Right kidney (tissue), 9 donors: Measurements from ENCODE around the gene DVL2.
A peak's percentile ranks its signal among the peaks of the same experiment; 100 is the strongest.

ENCODE experiments used
- DNase-seq: peaks from one replicate; pipeline ENCODE4 v3.0.0-alpha.2; 2016
- long read RNA-seq, 8 donors: transcript quantifications; one replicate each; lab custom pipeline, GENCODE V29; 2026

DVL2 gene
- long read RNA-seq, donor 1, transcript DVL2-201 (15 exons, 3,018 nt), result major isoform, 7 of 7 reads
- long read RNA-seq, donor 1, partial matches to known transcripts, result 0 of 7 reads
- long read RNA-seq, donor 1, other reads (novel, unspliced or antisense), result 0 of 7 reads
- long read RNA-seq, donor 2, partial matches to known transcripts, result 0 of 2 reads
- long read RNA-seq, donor 2, other reads (novel, unspliced or antisense), result 0 of 2 reads
- long read RNA-seq, donor 3, partial matches to known transcripts, result 0 of 2 reads
- long read RNA-seq, donor 3, other reads (novel, unspliced or antisense), result 0 of 2 reads
- long read RNA-seq, donor 4, transcript DVL2-201 (15 exons, 3,018 nt), result major isoform, 5 of 11 reads
- long read RNA-seq, donor 4, partial matches to known transcripts, result 6 of 11 reads
- long read RNA-seq, donor 4, other reads (novel, unspliced or antisense), result 0 of 11 reads
- long read RNA-seq, donor 5, transcript DVL2-201 (15 exons, 3,018 nt), result major isoform, 7 of 7 reads
- long read RNA-seq, donor 5, partial matches to known transcripts, result 0 of 7 reads
- long read RNA-seq, donor 5, other reads (novel, unspliced or antisense), result 0 of 7 reads
- long read RNA-seq, donor 6, partial matches to known transcripts, result 7 of 10 reads
- long read RNA-seq, donor 6, other reads (novel, unspliced or antisense), result 0 of 10 reads
- long read RNA-seq, donor 7, result 0 reads
- long read RNA-seq, donor 8, transcript DVL2-201 (15 exons, 3,018 nt), result major isoform, 5 of 5 reads
- long read RNA-seq, donor 8, partial matches to known transcripts, result 0 of 5 reads
- long read RNA-seq, donor 8, other reads (novel, unspliced or antisense), result 0 of 5 reads

- peak; percentile 99 for DNase-seq
These were observed at the start of gene DVL2 for GRCh38 chr17:7234083-7234951. Gene DVL2 (minus strand): TSS chr17:7234517. CDS start chr17:7234262, 255 bp downstream.

DNA sequence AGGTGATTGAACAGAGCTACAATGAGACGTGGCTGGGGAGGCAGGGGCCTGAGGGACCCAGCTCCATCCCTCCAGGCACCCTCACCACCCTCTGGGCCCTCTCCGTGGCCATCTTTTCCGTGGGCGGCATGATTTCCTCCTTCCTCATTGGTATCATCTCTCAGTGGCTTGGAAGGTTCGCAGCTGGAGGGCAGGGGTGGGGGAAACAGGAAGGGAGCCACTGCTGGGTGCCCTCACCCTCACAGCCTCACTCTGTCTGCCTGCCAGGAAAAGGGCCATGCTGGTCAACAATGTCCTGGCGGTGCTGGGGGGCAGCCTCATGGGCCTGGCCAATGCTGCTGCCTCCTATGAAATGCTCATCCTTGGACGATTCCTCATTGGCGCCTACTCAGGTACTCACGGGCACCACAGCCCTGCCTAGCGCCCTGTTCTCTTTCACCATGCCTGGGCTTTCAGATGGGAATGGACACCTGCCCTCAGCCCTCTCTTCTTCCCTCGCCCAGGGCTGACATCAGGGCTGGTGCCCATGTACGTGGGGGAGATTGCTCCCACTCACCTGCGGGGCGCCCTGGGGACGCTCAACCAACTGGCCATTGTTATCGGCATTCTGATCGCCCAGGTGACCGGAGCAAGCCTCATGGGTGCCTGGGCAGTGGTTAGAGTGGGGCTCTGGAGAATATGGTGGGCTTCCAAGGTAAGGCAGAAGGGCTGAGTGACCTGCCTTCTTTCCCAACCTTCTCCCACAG, 49.3 kb upstream of the DVL2 start:
- DNase-seq, result no peak

- no peak for DNase-seq
These were observed 48.5 kb upstream of the DVL2 start for GRCh38 chr17:7282752-7283321.

- peak; percentile 71 for DNase-seq
These were observed 47.8 kb upstream of the DVL2 start for GRCh38 chr17:7281953-7282751.

- peak; percentile 97 for DNase-seq
These were observed 47.0 kb upstream of the DVL2 start, which contains the start of gene SLC2A4 for GRCh38 chr17:7281074-7281952. Gene SLC2A4 (plus strand): TSS chr17:7281718. CDS start chr17:7281935, 217 bp downstream.

GRCh38 chr17:7280519-7281073, 46.3 kb upstream of the DVL2 start:
- peak; percentile 94 for DNase-seq

- no peak for DNase-seq
These were observed 45.1 kb upstream of the DVL2 start for GRCh38 chr17:7279448-7279847.

DNA sequence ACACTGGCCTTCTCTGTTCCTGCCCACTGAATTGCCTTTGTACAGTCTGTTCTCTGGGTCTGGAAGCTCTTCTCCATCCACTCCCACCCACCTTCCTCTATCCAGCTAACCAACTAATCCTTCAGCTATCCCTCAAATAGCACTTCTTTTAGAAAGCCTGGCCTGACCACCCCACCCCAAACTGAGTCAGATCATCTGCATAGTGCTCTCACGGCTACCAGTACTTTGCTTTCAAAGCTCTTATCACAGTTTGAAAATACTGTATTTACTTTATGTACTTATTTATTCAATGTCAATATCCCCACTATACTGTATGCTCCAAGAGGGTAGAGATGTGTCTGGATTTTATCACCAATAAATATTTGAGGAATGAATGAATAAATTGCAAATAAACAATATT, 32.5 kb upstream of the DVL2 start:
- DNase-seq, result no peak

DNA sequence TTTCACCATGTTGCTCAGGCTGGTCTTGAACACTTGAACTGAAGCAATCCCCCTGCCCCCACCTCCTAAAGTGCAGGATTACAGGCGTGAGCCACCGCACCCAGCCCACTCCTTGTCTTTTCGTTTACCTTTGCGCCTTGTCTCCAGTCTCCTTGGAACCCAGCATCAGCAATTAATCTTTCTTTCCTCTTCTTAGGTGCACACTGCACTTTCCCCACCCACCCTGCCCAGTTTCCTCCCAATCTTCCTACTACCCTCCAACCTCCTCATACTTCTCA, 29.4 kb upstream of the DVL2 start:
- DNase-seq, result no peak

GRCh38 chr17:7262935-7263800, 28.9 kb upstream of the DVL2 start:
- peak; percentile 68 for DNase-seq

DNA sequence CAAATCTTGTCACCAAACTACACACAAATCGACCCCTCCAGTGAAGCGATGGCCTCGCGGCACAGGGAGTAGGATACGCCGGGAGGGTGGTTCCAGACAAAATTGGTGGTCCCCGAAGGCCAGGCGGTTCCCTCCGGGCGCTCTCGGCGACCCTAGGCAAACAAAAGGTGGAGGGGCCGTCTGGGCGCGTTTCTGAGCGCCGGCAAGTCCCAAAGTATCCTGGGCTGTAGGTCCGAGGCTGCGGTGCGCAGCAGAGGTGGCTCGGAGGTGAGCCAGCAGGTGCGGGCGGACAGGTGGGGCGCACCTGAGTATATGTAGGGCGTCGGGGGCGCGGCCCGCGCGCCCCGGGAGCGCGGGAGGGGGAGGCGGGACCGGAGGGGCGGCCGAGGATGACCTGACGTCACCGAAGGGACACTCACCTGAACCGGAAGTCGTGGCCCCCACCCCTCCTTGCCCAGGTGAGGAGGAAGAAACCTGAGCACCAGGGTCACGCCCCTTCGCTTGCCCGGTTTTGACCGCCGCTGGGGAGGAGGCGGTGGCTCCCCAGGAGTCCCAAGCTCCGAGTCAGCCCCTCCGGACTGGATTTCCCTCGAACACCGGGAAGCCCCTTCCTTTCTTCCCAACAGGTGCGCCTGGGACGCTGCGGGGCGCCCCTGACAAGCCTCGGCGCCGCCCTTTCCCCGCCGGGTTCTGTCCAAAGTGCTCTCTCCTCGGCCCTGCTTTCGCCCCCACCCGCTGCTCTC, 28.0 kb upstream of the DVL2 start, which contains the start of gene CLDN7:
CLDN7 (minus strand) TSS at position 287 of the 743 bp plus-strand sequence. CDS start 435 bp downstream, outside the sequence.
- DNase-seq, result peak; percentile 72

DNA sequence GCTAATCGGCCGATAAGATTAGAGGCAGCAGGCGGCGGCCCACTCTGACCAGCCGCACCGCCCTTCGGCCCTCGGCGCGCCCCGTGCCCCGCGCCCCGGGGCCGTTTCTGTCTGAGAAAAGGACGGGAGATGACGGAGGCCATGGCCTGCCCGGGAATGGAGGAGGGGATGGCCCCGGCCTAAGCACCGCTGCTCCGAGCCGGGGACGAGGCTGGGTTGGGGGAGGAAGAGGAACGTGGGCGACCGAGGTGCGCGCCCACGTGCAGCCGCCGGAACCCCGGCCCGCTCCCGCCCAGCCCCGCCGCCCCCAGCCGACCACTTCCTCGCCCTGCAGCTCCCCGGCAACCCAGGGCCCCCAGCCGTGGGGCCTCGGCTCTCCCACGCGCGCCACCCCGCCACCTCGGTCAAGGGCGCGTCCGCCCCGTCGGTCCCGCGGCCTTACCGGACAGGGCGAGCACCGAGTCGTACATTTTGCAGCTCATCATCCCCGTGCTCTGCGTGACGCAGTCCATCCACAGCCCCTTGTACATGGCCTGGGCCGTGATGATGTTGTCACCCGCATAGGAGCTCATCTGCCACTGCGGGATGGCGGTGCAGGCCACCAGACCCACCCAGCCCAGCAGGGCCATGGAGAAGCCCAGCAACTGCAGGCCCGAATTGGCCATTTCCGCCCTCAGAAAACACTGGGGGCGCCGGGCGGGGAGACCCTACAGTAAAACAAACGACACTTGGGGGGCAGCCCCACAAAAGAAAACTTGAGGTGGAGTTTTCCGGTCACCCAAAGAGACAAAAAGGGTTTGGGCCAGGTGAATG, 27.3 kb upstream of the DVL2 start:
- peak; percentile 76 for DNase-seq

DNA sequence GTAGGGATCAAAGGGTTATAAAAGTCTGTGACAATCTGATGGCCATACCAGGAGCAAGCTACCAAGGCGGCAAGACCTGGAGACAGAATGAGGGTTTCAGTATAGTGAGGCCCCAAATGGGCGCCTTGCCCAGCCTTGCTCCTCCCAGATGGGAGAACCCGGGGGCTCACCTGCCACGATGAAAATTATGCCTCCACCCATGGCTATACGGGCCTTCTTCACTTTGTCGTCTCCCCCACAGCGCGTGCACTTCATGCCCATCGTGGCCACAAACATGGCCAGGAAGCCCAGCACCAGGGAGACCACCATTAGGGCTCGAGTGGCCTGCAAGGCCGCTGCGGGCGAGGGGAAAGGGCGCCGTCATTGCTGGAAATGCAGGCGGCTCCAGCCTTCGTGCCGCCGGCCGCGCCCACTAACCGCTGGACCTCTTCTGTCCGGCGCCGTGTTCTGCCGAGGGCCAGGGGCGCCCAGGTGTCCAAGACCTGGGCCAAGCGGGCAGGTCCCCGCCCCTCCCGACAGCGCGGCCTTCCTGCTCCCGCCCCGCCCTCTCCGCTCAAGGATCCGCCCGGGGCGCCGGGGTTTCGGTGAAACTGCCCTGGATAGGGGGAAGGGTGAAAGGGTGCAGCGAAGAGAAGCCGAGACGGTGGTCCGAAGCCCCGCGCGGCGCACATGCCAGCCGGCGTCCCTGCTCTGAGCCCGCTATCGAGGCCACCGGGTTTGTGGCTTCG, 26.5 kb upstream of the DVL2 start:
- no peak for DNase-seq

DNA sequence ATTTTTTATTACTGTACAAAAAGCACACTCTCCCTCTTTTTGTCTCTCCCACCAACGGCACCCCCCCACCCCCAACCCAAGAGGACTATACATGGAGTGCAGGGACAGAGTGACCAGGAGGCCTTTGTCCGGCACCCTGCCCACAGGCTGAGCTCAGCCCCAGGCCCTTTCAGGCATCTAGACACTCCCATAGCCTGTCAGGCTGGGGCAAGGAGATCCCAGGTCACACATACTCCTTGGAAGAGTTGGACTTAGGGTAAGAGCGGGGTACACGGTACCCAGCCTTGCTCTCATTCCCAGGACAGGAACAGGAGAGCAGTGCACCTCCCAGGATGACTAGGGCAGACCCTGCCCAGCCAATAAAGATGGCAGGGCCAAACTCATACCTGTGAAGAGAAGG, 25.8 kb upstream of the DVL2 start:
- DNase-seq, result no peak

DNA sequence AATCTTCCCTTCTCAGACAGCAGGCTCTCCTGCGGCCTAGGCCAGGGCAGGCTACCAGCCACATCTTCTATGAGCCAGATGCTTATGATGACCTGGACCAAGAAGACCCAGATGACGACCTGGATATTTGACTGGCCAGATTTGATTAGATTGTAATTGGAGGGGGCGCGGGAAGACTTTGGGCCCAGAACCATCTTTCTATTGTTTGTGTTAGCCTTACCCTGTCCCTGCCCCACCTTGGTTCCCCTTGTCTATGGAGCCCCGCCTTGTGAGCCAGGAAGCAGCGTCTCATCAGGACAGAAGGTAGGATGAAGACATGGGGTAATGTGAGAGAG, 25.2 kb upstream of the DVL2 start:
- DNase-seq, result no peak
